Left lung (tissue), 10 donors: Measurements from ENCODE around the gene KLHL25. TPM values are rescaled to one million over a fixed set of nuclear protein-coding genes. Genes with fewer than 3 reads are reported as not detected.

Experiments used
- ATAC-seq: fragments of 200-7000 bp; cut with Tn5 transposase; one replicate; pipeline ENCODE4 v1.9.1; 2020; ENCODE audit warnings: moderate library complexity
- DNase-seq, 4 donors: peaks; one replicate each; pipeline ENCODE4 v3.0.0-alpha.2; 2013 to 2020
- H3K27ac ChIP-seq, 2 donors: fragments of 200-600 bp; sonication (generic) in 1 of 2; one replicate each; pipeline versions ENCODE4 v1.5.0 to v1.8.0; 2020 to 2021
- H3K27me3 ChIP-seq, 2 donors: fragments of 200-600 bp; sonication (generic) in 1 of 2; one replicate each; pipeline versions ENCODE4 v1.5.0 to v1.8.0; 2020 to 2021
- H3K36me3 ChIP-seq, 2 donors: fragments of 200-600 bp; sonication (generic) in 1 of 2; one replicate each; pipeline versions ENCODE4 v1.5.0 to v1.8.0; 2020 to 2021
- H3K4me1 ChIP-seq, 2 donors: fragments of 200-600 bp; one replicate each; pipeline ENCODE4 v1.8.0; 2021
- H3K4me3 ChIP-seq, 2 donors: fragments of 200-600 bp; sonication (generic) in 1 of 2; one replicate each; pipeline versions ENCODE4 v1.5.0 to v1.8.0; 2020 to 2021; ENCODE audit warnings: mild to moderate bottlenecking in 1 of 2
- H3K9me3 ChIP-seq, 2 donors: fragments of 200-600 bp; sonication (generic) in 1 of 2; one replicate each; pipeline versions ENCODE4 v1.5.0 to v1.8.0; 2020 to 2021
- CTCF ChIP-seq, 2 donors: fragments of 200-600 bp; sonication (generic) in 1 of 2; IDR thresholded peaks; one replicate each; pipeline versions ENCODE4 v1.5.0 to v1.8.0; 2021; ENCODE audit warnings: antibody characterized with exemption in 2 of 2
- intact Hi-C, 2 donors: fragments of 100-400 bp; cut with DNase I; formaldehyde crosslinking; loops; one replicate each; pipeline versions ENCODE4 v1.11.2 to v1.14.2; 2022
- polyA plus RNA-seq, 6 donors: library from polyadenylated mRNA; unstranded; fragments of 120-200 nt; gene quantifications; one replicate each; pipeline ENCODE4 v1.2.1, GENCODE V29; 2013; ENCODE audit not compliant: insufficient read length in 6 of 6
- total RNA-seq, 2 donors: library from RNA; stranded (reverse); fragmentation: NEBNext Ultra II Directional; extraction: Animal tissue kit (Norgen Biotek cat#: 25700); gene quantifications; one replicate each; pipeline ENCODE4 v1.2.1, GENCODE V29; 2021
- donor health status: DM: no; HTN: yes; CAD: no.
- donor health status: DM: no; HTN: no; CAD: no.

Gene KLHL25
- total and polyA plus RNA-seq, 8 donors = 4.4 to 7.9 (median 6.0) TPM

DNA sequence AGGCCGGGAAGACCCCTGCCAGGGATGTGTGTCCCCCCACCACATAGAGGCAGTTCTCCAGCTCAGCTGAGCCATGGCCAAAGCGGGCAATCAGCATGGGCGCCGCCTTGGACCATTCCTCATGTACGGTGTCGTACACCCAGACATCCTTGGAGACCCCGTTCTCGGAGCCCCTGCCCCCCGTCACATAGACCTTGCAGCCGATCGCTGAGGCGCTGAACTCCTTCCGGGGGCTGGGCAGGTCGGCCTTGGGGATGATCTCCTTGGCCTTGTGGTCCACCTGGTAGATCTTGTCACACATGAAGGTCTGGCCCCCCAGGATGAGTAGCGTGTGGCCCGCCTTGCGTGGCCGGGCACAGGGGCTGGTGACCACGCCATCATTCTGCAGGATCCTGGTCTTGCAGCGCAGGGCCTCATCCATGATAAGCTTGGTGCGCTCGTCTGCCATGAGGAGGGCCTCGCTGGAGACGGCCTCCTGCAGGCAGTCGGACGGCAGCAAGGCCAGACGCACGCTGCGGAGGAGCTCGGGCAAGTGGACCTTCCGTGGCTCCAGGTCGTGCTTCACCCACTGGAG lies 26.0 kb downstream of the KLHL25 start:
- no peaks in the 10 kb centered on the region for H3K9me3 ChIP-seq
- no peaks in the 10 kb centered on the region for H3K27me3 ChIP-seq
- no peak for TF ChIP-seq CTCF (IDR thresholded peaks at IDR 0.05)
- peaks cover 13 to 14% of the 10 kb centered on the region in 2 donors for H3K4me1 ChIP-seq
- ATAC-seq (no peak), DNase-seq (peak in 1 of 4 donors; percentile 59)
- peaks cover 0 to 17% of the 10 kb centered on the region in 2 donors for H3K36me3 ChIP-seq
- no peak overlapping the region for H3K27ac ChIP-seq
- H3K4me3 ChIP-seq = no peak overlapping the region
- intact Hi-C loops = no loop called here

DNA sequence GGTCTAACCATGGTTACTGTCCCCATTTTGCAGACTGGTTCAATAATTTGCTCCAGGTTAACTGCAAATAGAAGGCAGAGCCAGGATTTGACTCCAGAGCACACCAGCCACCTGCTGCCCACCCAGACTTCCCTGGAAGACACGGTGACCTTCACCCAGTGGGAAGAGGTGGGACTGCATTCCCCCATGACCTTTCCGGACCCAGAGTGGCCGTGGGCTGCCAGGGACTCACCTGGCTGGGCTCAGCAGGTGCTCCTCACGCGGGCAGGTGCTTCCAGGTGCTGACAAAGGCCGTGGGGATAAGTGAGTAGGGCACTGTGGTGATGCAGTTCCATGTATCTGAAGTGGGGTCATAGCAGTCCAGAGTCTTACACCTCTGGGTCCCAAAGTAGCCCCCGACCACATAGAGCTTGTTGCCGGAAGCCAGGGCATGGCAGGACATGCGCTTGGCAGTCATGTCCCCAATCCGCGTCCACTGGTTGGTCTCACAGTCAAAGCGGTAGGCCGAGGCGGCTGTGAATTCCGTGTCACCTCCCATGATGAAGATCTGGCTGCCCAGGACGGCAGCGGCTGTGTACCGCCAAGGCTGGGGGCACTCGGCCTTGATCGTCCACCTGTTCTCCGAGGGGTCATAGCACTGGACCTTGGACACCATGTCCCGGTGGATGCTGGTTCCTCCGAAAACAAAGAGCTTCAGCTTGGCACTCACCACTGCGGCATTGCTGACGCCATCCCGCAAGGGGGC lies 26.8 kb downstream of the KLHL25 start:
- DNase-seq = peak in 1 of 4 donors; percentile 52
- H3K27me3 ChIP-seq = no peaks in the 10 kb centered on the region
- ATAC-seq = no peak
- H3K36me3 ChIP-seq = peaks cover 0 to 17% of the 10 kb centered on the region in 2 donors
- intact Hi-C loops = no loop called here
- no peak for TF ChIP-seq CTCF (IDR thresholded peaks at IDR 0.05)
- peaks cover 13 to 14% of the 10 kb centered on the region in 2 donors for H3K4me1 ChIP-seq
- no peaks in the 10 kb centered on the region for H3K9me3 ChIP-seq
- H3K4me3 ChIP-seq = no peak overlapping the region
- no peak overlapping the region for H3K27ac ChIP-seq

DNA sequence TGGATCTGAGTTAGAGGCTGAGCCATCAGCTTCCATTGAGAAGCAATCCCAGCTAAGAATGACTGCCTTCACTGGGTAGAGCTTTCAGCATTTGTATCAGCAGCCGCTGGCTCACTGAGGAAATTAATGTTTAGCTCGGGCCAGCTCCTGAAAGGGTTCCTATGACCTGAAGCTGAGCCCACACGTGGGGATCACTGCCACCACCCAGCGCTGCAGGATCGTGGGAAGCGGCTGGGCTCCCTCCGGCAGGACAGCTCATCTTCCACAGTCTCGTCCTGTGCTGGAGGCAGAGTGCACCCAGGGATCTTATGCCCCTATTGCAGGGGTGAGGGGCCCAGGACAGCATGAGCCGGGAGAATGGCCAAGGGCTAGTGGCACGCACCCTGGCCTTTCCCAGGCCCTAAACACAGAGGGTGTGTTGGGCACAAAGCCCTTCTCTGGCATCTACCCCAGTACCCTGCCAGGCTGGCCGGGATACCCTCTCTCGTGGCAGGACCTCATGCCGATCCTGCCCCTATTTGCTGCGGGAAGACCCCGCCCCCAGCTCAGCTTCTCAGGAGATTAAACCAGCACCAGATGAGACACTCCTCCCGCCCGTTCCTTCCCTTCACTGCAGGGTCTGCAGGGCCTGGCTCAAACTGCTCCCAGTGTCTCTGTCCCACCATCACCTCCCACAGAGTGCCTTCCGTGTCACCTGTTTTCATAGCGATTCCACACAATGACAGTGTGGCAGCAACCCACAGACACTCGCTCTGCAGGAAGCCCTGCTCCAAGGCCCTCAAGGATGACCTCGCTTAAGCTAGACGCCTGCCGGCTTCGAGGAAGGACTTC lies 28.5 kb downstream of the KLHL25 start:
- no peak for TF ChIP-seq CTCF (IDR thresholded peaks at IDR 0.05)
- H3K9me3 ChIP-seq = no peaks in the 10 kb centered on the region
- intact Hi-C loops = no loop called here
- no peak overlapping the region for H3K4me3 ChIP-seq
- H3K36me3 ChIP-seq = peaks cover 0 to 17% of the 10 kb centered on the region in 2 donors
- peaks cover 0 to 8% of the 10 kb centered on the region in 2 donors for H3K4me1 ChIP-seq
- no peaks in the 10 kb centered on the region for H3K27me3 ChIP-seq
- DNase-seq (peak in 1 of 4 donors; percentile 52), ATAC-seq (no peak)
- H3K27ac ChIP-seq = no peak overlapping the region

DNA sequence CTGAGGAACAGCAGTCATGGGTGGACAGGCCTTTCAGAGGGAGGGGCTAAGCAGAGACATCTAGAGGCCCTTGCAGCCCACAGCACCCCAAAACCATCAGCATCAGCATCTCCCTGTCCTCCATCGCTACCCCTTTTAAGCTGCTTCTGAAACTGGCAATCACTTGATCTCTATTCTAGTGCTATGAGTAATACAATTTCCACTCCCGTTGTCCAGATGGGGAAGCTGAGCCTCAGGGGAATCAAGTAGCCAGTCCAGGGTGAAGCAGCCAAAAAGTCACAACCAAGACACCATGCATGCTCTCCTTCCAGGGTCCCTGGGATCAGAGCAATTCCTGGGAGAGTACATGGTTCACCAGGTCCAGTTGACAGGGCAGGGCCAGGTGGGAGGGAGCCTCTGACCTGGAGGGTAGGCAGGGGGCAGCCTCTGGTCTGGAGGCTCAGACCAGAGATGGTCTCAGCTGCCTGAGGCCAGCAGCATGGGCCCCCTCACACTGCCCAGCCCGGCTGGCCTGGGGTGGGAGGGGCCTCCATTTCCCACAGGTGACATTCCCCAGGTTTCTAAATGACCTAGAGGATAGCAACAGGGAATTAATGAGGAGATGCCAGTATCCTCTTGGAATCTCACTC lies 30.0 kb downstream of the KLHL25 start:
- peaks cover 0 to 3% of the 10 kb centered on the region in 2 donors for H3K4me1 ChIP-seq
- no peak for TF ChIP-seq CTCF (IDR thresholded peaks at IDR 0.05)
- H3K27me3 ChIP-seq = no peaks in the 10 kb centered on the region
- ATAC-seq (no peak), DNase-seq (peak in 1 of 4 donors; percentile 60)
- intact Hi-C loops = no loop called here
- peaks cover 0 to 17% of the 10 kb centered on the region in 2 donors for H3K36me3 ChIP-seq
- no peak overlapping the region for H3K4me3 ChIP-seq
- H3K27ac ChIP-seq = no peak overlapping the region
- no peaks in the 10 kb centered on the region for H3K9me3 ChIP-seq
